Measurements from ENCODE around the gene WDR27.
"Not testable (repeated sequence)": the region's sequence is repeated elsewhere in the genome, so short reads cannot be mapped to it uniquely, and the experiment has no call there.

WDR27 gene

DNA sequence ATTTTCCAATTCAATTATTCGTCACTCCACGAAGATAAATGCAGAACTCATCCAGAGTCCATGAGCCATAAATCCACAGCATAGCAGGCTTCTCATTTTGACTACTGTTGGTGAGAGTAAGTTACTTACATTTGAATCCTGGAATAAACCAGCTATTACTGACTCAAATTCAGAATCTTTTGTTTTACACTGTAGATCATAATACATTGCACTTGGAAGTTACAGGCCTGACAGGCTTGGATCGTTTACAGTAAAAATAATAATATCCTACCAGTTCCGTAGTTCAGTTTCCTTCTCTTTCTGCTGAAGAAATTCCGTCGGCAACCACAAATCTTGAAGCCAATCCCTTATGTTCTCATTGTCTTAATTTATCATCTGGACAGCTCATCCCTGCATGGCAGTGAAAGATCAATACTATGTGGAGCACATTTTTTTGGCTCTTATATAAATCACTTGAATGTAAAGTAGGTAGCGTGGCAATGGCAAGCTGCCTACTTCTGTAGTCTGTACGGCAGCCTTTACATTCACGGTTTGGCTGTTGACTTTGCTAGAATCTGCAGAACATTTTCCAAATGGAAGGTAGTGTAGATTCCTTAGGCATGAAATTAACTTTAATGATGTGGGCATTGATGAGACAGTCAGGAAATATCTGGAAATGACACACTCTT is 142.9 kb downstream of the WDR27 start:
- no peak for DNase-seq

DNA sequence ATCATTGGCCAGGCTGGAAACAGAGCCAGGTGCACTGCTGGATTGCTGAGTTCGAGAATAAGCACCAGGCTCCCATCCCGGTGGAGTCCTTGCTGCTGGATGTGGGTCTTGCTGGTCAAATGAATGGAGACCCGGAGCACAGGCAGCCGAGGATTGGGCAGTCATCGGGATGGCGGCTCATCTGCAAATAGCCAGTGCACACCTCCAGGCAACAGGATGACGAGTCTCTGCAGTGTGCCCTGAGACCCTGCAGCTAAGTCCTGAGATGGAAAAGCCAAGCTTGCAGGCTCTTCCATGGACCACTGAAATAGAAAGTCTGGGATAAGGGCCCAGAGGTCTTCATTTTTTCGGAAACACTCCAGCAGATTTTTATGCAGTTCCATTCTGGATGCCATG is 143.5 kb downstream of the WDR27 start:
- DNase-seq, result no peak

DNA sequence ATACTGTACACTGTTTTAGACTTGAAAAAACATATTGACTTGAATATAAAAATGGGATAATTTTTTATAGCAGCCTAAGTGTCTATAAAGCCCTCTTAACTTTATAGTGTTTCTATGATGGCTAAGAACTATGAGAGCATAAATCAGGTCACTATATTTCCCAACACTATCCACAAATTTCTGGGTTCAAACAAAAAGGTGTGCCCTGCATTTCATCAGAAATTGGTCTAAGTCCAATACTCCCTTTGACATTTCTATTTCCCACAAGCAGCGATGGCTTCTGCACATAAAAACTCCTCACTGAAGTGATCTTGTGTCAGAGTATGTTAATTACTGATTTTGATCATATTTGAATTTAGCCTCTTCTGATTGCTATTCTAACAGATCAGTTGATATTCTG is 143.9 kb downstream of the WDR27 start:
- no peak for DNase-seq

DNA sequence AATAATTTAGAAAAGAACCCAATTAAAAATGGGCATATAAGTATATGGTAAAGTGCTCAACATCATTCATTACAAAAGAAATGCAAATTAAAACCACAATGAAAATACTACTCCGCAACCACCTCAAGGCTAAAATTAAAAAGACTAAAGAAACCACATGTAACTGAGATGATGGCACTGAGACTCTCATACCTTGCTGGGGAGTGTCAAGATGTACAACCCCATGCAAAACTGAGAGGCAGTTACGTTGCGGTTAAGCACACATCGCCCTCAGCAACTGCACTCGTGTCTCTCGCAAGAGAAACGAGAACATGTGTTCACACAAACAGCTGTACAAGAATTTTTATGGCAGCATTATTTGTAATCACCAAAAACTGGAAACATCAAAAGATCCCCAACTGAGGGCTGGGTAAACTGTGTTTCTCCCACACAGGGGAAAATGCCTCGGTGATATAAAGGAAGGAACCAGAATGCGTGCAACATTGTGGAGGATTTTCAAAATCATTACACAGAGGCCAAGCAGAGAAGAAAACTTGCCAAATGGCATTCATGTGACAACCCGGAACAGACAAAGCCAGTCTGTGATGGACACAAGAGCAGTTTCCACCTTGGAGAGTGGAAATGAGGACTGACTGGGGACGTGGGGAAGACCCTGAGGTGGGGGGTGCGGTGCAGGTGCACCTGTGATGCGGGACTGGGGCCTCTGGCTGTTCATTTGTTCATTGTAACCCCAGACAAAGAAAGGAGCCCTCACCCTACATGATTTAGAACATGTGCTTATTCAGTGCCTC is 144.9 kb downstream of the WDR27 start:
- DNase-seq, result no peak

DNA sequence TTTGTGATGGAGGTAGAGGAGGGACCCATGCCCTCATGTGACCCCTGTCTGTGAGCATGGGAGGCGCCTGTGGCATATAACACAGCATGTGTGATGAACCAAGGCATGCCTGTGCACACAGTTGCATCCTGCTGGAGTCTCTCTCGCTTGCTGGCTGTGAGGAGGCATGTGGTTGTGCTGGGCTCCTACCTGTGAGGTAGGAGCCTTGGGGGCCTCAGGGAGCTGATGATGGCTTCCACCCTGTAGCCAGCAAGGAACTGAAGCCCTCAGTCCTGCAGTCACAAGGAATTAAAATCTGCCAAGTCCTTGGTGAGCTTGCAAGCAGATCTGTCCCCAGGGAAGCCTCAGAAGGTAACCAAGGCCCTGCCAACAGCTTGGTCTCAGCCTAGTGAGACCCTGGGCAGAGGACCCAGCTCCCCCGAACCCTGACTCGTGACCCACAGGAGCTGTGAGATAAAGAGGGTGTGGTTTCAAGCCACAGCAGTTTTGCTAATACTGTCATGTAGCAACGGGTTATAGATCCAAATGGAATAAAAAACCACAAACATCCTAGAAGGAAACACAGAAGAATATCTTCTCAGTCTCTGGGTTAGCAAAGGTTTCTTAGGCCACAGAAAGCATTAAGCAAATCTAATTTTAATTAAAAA is 145.7 kb downstream of the WDR27 start:
- DNase-seq, result no peak

DNA sequence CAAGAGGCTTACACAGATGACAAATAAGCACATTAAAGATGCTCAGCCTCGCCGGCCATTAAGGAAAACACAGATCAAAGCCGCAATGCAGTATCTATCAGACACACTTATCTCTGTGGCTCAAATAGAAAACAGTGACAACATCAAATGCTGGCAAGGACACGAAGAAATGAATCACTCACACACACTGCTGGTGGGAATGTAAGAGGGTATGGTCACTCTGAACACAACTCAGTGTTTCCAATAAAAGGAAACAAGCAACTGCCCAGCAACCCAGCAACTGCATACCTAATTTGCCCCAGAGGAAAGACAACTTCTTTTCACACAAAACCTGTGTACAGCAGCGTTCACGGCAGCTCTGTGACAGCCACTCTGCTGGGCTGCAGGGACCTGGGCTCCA is 155.8 kb downstream of the WDR27 start:
- DNase-seq, result no peak

DNA sequence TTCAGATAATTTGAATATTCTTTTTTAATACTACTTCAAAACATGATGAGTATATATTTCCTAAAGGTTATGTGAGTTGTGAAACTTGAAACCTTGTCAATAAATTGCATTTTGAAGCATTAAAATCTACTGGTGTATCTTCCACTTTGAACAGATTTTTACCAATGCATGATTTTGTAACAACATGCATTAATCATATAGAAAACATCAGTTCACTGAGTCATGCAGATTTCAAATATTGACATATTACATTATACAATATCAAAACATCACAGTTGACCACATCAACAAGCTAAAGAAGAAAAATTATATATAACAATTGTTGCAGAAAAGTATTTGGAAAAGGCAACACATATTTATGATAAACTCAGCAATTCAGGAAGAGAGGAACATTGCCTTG is 158.1 kb downstream of the WDR27 start:
- DNase-seq, result no peak

DNA sequence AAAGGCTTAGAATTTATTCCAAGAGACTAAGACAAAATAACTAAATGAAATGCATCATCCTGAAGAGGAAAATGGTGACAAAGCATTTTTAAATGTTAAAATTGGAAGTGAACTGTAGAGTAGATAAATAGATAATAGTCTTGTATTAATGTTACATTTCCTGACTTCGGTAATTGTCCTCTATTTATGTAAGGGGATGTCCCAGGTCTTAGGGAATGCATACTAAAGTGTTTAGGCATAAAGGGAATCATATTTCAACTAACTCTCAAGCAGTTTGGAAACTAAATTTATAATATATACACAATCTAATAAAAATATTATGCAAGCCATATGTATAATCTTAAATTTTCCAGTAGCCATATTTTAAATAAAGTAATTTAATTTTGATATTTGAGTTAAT is 159.3 kb downstream of the WDR27 start:
- DNase-seq, result no peak

DNA sequence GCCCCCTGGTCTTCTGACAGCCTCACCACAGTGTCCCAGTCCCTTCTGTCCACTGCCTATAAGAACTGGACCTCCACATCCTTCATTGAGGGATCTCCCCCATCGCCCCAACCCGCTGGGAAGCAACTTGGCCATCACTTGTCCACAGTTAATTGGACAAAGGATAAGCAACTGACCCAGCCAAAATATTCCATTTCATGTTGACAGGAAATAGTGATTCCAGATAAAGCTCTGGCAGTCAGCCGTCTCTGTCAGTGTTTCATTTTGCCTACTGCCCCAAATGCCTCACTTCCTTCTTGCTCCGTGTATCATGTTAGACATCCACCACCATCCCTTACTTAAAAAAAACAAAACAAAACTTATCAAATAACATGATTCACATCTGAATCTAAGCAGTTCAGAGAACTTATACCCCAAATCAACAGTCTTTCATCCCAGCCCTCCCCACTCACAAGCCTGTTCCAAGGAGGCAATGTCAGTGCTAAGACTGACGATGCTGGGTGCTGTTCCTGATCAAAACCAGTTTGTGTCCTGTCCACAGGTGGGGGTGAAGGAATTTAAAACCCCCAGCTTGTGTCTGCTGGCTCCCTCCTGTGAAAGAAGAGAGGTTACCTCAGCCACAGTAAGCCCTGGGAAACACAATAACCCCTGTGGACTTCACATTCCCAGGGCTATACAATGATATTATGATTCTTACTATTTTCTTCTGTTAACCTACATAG is 162.5 kb downstream of the WDR27 start:
- no peak for DNase-seq

DNA sequence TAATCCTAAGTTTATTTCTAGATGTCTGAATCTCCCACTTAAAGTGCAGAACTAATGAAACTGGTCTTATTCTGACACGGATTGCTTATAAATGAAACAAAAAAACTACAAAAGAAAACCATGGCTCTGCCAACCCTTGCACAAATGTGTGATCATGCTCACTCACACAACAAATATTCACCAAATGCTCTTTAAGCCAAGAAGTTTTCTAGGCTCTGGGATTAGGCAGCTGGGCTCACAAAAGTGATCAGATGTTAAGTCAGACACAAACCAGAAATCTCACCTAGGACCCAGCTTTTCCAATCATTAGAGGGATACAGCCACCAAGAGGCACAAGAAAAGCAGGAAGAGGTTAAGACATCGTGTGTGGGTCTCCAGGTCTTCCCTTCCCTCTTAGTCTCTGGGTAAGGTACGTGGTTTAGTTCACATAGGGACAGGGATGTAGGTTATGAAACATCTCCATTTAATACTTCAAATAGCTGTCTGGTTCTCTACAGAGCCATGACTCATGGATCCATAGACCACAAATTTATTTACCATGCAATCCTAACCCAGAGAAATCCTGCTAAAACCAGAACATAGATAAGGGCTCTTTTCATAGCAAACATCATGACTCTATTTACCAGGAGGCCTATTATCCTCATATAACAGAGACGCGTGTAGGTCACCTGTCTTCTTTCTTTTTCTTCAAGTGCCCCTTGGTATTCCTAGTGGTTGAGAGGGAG is 165.2 kb downstream of the WDR27 start:
- DNase-seq, result no peak

DNA sequence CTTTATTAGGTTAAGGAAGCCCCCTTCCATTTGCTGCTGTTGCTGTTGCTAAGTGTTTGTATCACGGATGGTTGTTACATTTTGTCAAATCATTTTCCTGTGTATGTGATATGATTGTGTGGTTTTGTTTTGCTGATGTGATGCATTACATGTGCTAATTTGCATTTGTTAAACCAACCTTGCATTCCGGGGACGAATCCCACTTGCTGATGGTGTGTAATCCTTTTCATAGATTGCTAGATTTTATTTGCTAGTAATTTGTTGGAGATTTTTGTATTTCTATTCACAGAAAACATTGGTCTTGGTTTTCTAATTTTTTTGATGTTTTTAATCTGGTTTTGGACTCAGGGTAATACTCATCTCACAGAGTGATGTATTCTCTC is 167.8 kb downstream of the WDR27 start:
- no peak for DNase-seq

DNA sequence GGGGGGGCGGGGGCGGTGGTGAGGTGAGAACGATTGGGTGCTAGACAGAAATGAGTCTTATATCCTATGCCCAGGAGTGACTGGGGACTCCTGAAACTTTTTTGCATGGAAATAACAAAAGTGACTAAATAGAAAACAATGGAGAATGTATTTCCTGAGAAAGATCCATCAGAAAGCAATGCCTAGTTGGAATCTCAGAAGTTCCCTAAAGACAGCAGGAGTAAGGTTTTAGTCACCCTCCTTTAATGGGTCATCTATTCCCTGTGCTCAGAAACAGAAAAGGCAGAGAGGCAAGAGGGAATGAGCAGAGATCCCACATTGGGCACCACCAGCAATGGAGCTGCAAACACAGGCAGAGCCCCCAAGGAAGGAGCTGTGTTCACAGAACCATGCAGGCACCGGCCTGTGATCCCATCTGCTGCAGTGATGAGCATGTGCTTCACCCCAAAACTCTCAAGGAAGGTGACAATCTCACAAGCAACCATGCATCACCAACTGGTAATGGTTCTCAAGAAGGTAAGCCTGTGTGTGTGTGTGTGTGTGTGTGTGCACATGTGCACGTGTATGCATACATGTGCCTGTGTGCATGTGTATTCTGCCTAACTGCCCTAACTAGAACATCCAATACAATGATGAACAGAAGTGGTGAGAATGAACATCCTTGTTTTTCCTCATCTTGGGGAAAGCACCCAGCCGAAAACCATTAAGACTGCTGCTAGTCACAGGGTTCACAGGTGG is 168.4 kb downstream of the WDR27 start:
- DNase-seq, result no peak

DNA sequence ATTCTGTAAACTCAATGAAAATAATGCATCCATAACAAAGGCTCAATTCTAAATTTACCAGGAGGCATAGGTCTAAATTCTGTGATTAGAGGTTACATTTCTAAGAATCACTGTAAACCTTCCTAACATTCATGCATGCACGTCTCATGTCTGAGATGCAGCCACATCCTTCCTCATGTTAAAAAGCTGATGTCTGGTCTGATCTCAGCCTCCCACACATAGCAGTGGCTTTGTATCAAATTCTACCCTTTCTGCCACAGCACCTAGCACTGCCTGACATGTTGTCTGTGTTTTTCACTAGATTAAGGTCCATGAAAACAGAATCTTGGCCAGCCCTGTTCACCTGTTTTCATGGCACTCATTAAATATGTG is 171.1 kb downstream of the WDR27 start:
- no peak for DNase-seq

DNA sequence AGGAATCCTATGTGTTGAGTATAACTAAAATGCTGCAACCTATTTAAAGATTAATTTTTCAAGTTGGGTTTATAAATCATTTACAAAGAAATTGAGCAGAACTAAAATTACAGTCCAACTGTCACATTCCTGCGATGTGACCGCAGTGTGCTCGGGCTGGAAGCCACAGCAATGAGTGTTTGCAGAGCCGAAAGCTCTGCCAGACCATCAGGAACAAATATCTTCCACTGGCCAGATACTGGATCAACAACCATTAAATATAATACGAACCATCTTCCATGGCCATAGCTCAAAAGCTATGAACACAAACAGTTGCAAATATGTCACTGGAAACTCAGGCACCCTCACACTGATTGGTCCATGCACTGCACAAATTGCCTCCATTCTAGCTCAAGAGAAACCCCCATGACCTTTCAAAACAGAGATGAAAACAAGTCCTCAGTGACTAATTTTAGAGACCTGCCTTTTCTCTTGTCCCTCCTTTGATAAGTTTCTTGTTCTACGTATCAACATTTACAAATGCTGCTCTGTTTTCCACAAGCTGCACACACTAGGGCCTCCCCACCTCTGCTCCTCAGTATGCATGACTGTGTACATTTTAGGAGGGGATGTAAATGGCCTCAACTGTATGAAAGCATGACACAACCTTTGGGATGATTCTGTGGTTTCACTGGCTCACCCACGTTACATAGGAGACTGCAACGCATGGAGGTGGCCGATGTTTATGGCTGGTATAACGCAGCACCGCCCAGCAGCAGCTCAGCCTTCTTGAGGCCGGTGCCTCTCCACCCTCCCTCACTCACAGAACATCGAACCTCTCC is 171.7 kb downstream of the WDR27 start:
- DNase-seq, result no peak

DNA sequence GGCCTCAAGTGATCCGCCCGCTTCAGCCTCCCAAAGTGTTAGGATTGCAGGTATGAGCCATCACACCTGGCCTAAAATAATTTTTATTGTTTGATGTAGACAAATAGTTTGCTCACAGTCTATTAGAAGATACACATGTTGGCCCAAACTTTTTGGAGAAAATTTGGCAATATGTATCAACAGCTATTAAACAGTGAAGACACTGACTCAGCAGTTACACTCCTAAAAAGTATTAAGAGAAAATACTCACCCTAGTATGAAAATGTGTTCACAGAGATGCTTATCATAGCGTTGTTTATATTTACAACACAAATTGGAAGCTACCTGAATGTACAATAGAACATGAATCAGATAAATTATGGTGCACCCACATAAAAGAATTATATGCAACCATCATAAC is 173.1 kb downstream of the WDR27 start:
- no peak for DNase-seq

DNA sequence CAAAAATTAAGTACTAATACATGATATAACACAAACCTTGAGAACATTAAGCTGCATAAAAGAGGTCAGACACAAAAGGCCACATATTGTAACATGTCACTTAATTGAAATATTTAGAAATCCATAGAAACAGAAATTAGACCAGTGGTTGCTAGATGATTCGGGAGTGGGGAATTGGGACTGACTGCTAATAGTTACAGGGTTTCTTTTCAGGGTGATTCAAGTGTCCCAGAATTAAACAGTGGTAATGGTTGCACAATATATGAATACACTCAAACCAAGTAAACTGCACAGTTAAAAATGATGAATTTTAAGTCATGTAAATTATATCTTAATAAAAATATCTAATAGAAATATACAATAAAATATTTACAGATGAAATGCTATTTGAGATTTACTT is 174.5 kb downstream of the WDR27 start:
- DNase-seq, result no peak

DNA sequence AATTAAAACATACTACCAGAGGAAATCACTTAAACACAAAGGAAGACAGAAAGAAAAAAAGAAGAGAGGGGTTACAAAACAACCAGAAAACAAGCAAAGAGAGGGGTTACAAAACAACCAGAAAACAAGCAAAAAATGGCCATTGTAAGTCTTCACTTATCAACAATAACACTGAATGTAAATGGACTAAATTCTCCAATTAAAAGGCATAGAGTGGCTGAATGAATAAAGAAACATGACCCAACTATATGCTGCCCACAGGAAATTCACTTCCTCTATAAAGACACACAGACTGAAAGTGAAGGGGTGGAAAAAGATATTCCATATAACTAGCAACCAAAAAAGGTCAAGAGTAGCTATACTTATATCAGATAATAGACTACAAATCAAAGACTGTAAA is 180.0 kb downstream of the WDR27 start:
- no peak for DNase-seq

DNA sequence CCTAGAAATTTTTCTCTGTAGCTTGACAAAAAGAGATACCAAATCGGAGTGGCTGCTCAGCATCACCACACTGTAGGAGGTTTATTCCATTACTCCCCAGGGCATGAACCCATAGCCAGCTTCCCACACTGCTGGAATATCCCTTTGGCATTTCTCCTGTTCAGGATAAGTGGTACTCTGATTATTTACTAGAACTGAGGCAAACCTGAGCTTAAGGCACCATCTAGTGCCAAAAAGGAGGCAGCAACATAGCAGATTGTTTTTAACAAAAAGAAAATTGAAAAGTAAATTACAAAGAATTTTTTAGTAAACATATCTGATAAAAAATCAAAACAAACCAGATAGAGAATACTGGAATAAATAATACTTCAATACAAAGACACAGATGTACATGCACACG is 181.7 kb downstream of the WDR27 start:
- no peak for DNase-seq

DNA sequence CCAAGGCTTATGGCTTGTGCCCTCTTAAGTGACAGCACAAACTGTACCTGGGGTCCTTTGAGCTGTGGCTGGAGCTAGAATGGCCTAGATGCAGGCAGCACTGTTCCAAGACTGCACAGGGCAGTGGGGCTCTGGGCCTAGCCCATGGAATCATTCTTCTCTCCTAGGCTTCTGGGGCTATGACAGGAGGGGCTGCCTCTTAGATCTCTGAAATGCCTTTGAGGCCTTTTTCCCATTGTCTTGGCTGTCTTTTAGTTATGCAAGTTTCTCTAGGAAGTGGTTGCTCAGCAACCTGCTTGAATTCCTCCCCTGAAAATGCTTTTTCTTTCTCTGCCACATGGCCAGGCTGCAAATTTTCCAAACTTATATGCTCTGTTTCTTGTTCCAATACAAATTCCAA is 183.4 kb downstream of the WDR27 start:
- no peak for DNase-seq

DNA sequence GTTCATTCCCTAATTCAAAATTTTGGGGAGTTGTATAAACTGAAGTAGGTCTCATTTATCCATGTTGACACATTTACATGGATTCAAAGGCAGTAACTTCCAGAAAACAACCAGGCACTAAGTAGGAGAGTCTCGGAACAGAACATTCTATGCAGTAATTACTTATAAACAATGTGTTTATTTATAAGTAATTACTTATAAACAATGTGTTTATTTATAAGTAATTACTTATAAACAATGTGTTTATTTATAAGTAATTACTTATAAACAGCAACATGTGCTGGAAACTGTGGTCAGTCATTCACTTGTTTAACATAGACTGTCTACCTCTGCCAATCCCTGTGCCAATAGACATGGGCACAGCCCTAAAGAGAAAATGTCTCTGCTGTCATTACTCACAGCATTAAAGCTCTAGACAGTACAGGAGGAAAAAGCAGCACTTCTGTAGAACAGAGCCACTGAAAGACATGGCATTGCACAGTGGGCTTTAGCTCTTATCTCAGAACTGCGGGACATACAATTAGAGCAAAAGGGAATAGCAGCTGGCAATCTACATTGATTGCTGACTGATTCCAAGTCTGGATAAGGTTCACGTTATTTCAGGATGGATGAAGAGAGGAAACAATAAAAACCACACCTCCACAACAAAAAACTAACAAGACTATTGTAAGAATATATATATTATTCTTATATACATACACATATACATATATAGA is 188.2 kb downstream of the WDR27 start:
- no peak for DNase-seq

DNA sequence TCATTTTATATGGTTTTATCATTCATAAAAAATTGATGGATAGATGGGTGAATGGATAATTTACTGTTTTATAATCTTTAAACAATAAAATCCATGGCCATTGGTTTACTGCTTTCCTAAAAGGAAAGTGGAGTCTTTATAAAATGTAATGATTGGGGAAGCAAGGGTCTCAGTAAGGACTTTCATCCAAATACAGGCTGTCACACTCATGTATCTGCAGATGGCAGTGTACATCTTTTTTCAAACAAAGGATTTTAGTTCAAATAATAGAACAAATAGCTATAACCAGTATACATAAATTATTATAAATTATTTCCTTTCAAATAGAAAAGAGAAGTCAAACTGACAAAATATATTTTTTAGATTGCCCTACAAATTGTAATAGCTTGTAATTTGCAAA is 190.0 kb downstream of the WDR27 start:
- not testable (repeated sequence) for DNase-seq
